Panc1 (cell line): ENCODE results near the gene FRMD4A. TPM values are rescaled to one million over a fixed set of nuclear protein-coding genes. Genes with fewer than 3 reads are reported as not detected.
A peak's percentile ranks its signal among the peaks of the same experiment; 100 is the strongest.

Experiments
- ATAC-seq: fragments of 200-7000 bp; cut with Tn5 transposase; 2 replicates; pipeline ENCODE4 v1.9.1; 2020; ENCODE audit warnings: mild to moderate bottlenecking, moderate library complexity
- BruUV-seq: library from RNA; stranded (reverse); fragments of 400-500 nt; replicated peaks from 2 replicates; lab custom pipeline; 2021; lab: Mats Ljungman, UMichigan
- CTCF ChIA-PET: fragments of 300-600 bp; sonication (Branson Sonifier 250); formaldehyde crosslinking; loops from one replicate; lab custom pipeline; 2022; ENCODE audit warnings: antibody characterized with exemption; lab: Charles Lee
- POLR2A ChIA-PET: fragments of 300-600 bp; sonication (Branson Sonifier 250); formaldehyde crosslinking; loops from one replicate; lab custom pipeline; 2022; ENCODE audit warnings: antibody characterized with exemption; lab: Charles Lee
- DNase-seq: peaks from one replicate; pipeline ENCODE4 v3.0.0-alpha.2; 2010; ENCODE audit warnings: low read depth, low spot score
- H3K27ac ChIP-seq: 2 replicates; pipeline ENCODE4 v1.5.1; 2011; ENCODE audit warnings: mild to moderate bottlenecking, low read length, inconsistent platforms
- H3K27me3 ChIP-seq: fragments of 200-500 bp; sonication (Bioruptor generic); 2 replicates; pipeline ENCODE4 v1.6.0; 2014; ENCODE audit warnings: low read length, inconsistent platforms; ENCODE audit not compliant: control insufficient read depth, insufficient read depth
- H3K36me3 ChIP-seq: fragments of 200-500 bp; sonication (Bioruptor generic); 2 replicates; pipeline ENCODE4 v1.5.1; 2014; ENCODE audit warnings: inconsistent platforms, mild to moderate bottlenecking, low read length, moderate library complexity; ENCODE audit not compliant: control insufficient read depth, insufficient read depth
- H3K4me1 ChIP-seq: 2 replicates; pipeline ENCODE4 v1.5.1; 2011; ENCODE audit warnings: inconsistent platforms, mild to moderate bottlenecking, low read length, moderate library complexity; ENCODE audit not compliant: control insufficient read depth, insufficient read depth
- H3K4me3 ChIP-seq, 2 experiments: 2 replicates each; pipeline ENCODE4 v1.5.1; 2011 to 2012; ENCODE audit warnings: low read depth in 2 of 2, low read length in 2 of 2, mild to moderate bottlenecking in 2 of 2, inconsistent platforms in 1 of 2, moderate library complexity in 1 of 2
- H3K9me3 ChIP-seq: fragments of 200-500 bp; sonication (Bioruptor generic); 2 replicates; pipeline ENCODE4 v1.5.1; 2014; ENCODE audit warnings: low read depth, mild to moderate bottlenecking, inconsistent platforms, low read length, moderate library complexity; ENCODE audit not compliant: control insufficient read depth, insufficient read depth
- CTCF ChIP-seq: fragments of 450-650 bp; IDR thresholded peaks from 2 replicates; pipeline ENCODE4 v1.5.1; 2017; ENCODE audit warnings: mild to moderate bottlenecking
- POLR2AphosphoS5 ChIP-seq: IDR thresholded peaks from 2 replicates; pipeline ENCODE4 v1.6.1; 2012; ENCODE audit warnings: mild to moderate bottlenecking, low read depth, low read length, moderate library complexity
- REST ChIP-seq, 2 experiments: IDR thresholded peaks; 2 replicates each; pipeline ENCODE4 v1.6.1; 2011 to 2012; ENCODE audit warnings: low read depth in 2 of 2, control low read depth in 1 of 2, low read length in 1 of 2, mild to moderate bottlenecking in 1 of 2, moderate library complexity in 1 of 2; ENCODE audit not compliant: insufficient read depth in 1 of 2
- SIN3A ChIP-seq: IDR thresholded peaks from 2 replicates; pipeline ENCODE4 v1.6.1; 2012; ENCODE audit warnings: low read depth, mild to moderate bottlenecking, low read length, moderate library complexity, borderline replicate concordance; ENCODE audit not compliant: insufficient read depth
- TCF7L2 ChIP-seq: IDR thresholded peaks from 2 replicates; pipeline ENCODE4 v1.6.1; 2011; ENCODE audit warnings: mild to moderate bottlenecking, low read depth, low read length, inconsistent platforms
- in situ Hi-C: cut with HindIII; loops from 2 replicates; pipeline ENCODE4 v1.10.0; 2016; ENCODE audit warnings: low sequenced_read_pairs, low pct_unique_long_range_greater_than_20kb
- intact Hi-C: fragments of 100-400 bp; cut with micrococcal nuclease; formaldehyde crosslinking; loops from one replicate; pipeline ENCODE4 v1.10.0; 2022; ENCODE audit not compliant: unreplicated experiment
- total RNA-seq: library from RNA; stranded (reverse); gene quantifications from one replicate; pipeline ENCODE4 v1.2.1, GENCODE V29; 2021; ENCODE audit not compliant: unreplicated experiment

FRMD4A gene
- total RNA-seq, 1 experiment from 2014 or later = 7.1 TPM

GRCh38 chr10:13806419-13806818 lies 524.3 kb downstream of the FRMD4A start:
- BruUV-seq = no TSS peak
- no peak for TF ChIP-seq CTCF
- no peak for TF ChIP-seq TCF7L2
- TF ChIP-seq SIN3A = no peak
- no peak for TF ChIP-seq POLR2AphosphoS5
- no peak for TF ChIP-seq REST (IDR thresholded peaks at IDR 0.05; ENCODE audit: insufficient read depth in 1 of 2, low read depth in 2 of 2, low read length in 1 of 2)
- ATAC-seq (no peak), DNase-seq (no peak)
- ChIA-PET POLR2A (interaction anchor here (0.6 kb wide), 1 partner anchor 414 kb away, joined by 4 read pairs; no protein-coding TSS in a partner anchor), CTCF (no interaction called here)
- H3K36me3 ChIP-seq = no peaks in the 10 kb centered on the region
- in situ Hi-C loops = no loop called here
- H3K4me1 ChIP-seq = no peaks in the 10 kb centered on the region
- H3K4me3 ChIP-seq = no peak overlapping the region
- no peaks in the 10 kb centered on the region for H3K9me3 ChIP-seq
- no peaks in the 10 kb centered on the region for H3K27me3 ChIP-seq
- intact Hi-C loops = no loop called here
- H3K27ac ChIP-seq = no peak overlapping the region

- no peaks in the 10 kb centered on the region for H3K27me3 ChIP-seq
- H3K27ac ChIP-seq = no peak overlapping the region
- ATAC-seq (no peak), DNase-seq (no peak)
- TF ChIP-seq POLR2AphosphoS5 = no peak
- TF ChIP-seq TCF7L2 = no peak
- no peak for TF ChIP-seq CTCF
- no peak for TF ChIP-seq REST (IDR thresholded peaks at IDR 0.05; ENCODE audit: insufficient read depth in 1 of 2, low read depth in 2 of 2, low read length in 1 of 2)
- TF ChIP-seq SIN3A = no peak
- no peaks in the 10 kb centered on the region for H3K36me3 ChIP-seq
- no TSS peak for BruUV-seq
- H3K4me3 ChIP-seq = 0 out of 4 replicates have a peak overlapping the region, but pooled peaks of 1 of the 2 experiments have one; percentile 8
- intact Hi-C loops = no loop called here
- in situ Hi-C loops = no loop called here
- CTCF ChIA-PET = interaction anchor here (0.6 kb wide), 1 partner anchor 159 kb away, joined by 4 read pairs; no protein-coding TSS in a partner anchor
- H3K4me1 ChIP-seq = no peaks in the 10 kb centered on the region
- POLR2A ChIA-PET = no interaction called here
- no peaks in the 10 kb centered on the region for H3K9me3 ChIP-seq
Observed at GRCh38 chr10:13803566-13804554, 526.9 kb downstream of the FRMD4A start.
